ENCODE measurements around the gene SPNS2. TPM values are rescaled to one million over a fixed set of nuclear protein-coding genes. Genes with fewer than 3 reads are reported as not detected.
A peak's percentile ranks its signal among the peaks of the same experiment; 100 is the strongest.

SPNS2 gene
- total RNA-seq, 1 experiment from 2014 or later = 0.33 TPM

DNA sequence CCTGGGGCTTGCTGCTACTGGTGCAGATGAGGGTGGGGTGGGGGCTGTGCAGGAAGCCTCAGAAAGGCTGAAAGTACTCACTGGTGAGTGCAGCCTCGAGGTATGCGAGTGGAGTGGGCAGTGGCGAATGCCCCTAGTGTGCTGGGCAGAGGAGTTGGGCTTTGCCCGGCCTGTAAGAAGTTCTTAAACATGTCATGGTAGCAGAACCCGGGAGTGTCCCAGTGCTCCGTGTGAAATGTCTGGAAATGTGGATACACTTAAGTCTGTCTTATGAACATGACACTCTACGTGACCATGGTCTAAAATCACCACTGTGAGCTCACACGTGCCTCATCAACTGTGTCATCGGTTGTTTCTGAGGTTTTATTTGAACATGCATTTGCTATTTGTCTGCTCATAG lies 87.4 kb downstream of the SPNS2 start:
- Histone ChIP-seq H2AFZ (ENCODE audit: low read length) (no peak overlapping the region), H2BK120ac (ENCODE audit: low read depth, low read length, poor library complexity, severe bottlenecking) (no peak overlapping the region), H3T11ph (ENCODE audit: low read length) (no peak overlapping the region), H4K5ac (ENCODE audit: insufficient read length, low read depth, low read length) (no peak overlapping the region), H2BK15ac (ENCODE audit: low read depth, low read length) (no peak overlapping the region), H3K4ac (ENCODE audit: low read depth, low read length) (no peak overlapping the region), H3K56ac (ENCODE audit: insufficient read length, low read depth, low read length) (no peak overlapping the region), H2BK5ac (ENCODE audit: insufficient read length, low read length) (no peak overlapping the region), H2AK5ac (ENCODE audit: insufficient read length, low read length) (no peak overlapping the region), H3K79me2 (ENCODE audit: insufficient read depth, low read length) (no peaks in the 10 kb centered on the region), H3K27ac (ENCODE audit: insufficient read length, low read depth, low read length) (no peak overlapping the region), H3K79me1 (ENCODE audit: insufficient read depth, low read depth, low read length, poor library complexity, severe bottlenecking) (no peaks in the 10 kb centered on the region), H3K9ac (ENCODE audit: extremely low read depth, insufficient read length, low read length) (no peak overlapping the region), H2BK20ac (ENCODE audit: low read depth, low read length, poor library complexity, severe bottlenecking) (no peak overlapping the region), H3K4me2 (ENCODE audit: insufficient read depth, insufficient read length, low read length) (no peak overlapping the region), H3K23me2 (ENCODE audit: insufficient read length, low read depth, low read length, poor library complexity, severe bottlenecking) (peaks cover 8% of the 10 kb centered on the region), H3K18ac (ENCODE audit: insufficient read length, low read depth, low read length) (no peak overlapping the region), H4K20me1 (ENCODE audit: control insufficient read depth, insufficient read depth, insufficient read length) (peaks cover 2% of the 10 kb centered on the region), H3K14ac (ENCODE audit: insufficient read depth, low read length) (no peak overlapping the region), H2BK12ac (ENCODE audit: insufficient read length, low read depth, low read length) (no peak overlapping the region), H3K9me3 (ENCODE audit: control insufficient read depth, low read depth, low read length) (no peaks in the 10 kb centered on the region), H4K91ac (ENCODE audit: insufficient read length, low read depth, low read length) (no peak overlapping the region), H3K4me1 (ENCODE audit: insufficient read depth, low read length) (no peaks in the 10 kb centered on the region; the same call in 1 of the 2 replicates), H4K8ac (replicated peaks; ENCODE audit: insufficient read length, low read depth, low read length) (no peak overlapping the region), H3K27me3 (ENCODE audit: insufficient read depth, low read length) (peaks cover 23% of the 10 kb centered on the region; the same call in 1 of the 2 replicates), H3K23ac (ENCODE audit: insufficient read length, low read depth, low read length) (no peak overlapping the region)
- H3K27ac Mint-ChIP-seq = no peak overlapping the region
- no peak for DNase-seq
- no peaks in the 10 kb centered on the region for H3K9me3 Mint-ChIP-seq
- H3K4me3 Mint-ChIP-seq = peak overlapping the region in 1 of 2 experiments; percentile 52; a peak in 1 of 5 replicates
- H3K36me3 Mint-ChIP-seq (ENCODE audit: insufficient read depth in 1 of 3, low read depth in 3 of 3) = no peaks in the 10 kb centered on the region; a peak in 1 of 7 replicates
- TF ChIP-seq, protein P1, sequence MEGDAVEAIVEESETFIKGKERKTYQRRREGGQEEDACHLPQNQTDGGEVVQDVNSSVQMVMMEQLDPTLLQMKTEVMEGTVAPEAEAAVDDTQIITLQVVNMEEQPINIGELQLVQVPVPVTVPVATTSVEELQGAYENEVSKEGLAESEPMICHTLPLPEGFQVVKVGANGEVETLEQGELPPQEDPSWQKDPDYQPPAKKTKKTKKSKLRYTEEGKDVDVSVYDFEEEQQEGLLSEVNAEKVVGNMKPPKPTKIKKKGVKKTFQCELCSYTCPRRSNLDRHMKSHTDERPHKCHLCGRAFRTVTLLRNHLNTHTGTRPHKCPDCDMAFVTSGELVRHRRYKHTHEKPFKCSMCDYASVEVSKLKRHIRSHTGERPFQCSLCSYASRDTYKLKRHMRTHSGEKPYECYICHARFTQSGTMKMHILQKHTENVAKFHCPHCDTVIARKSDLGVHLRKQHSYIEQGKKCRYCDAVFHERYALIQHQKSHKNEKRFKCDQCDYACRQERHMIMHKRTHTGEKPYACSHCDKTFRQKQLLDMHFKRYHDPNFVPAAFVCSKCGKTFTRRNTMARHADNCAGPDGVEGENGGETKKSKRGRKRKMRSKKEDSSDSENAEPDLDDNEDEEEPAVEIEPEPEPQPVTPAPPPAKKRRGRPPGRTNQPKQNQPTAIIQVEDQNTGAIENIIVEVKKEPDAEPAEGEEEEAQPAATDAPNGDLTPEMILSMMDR (conservative IDR thresholded peaks at IDR 0.05) = no peak
- no CpG with 5 or more reads among the region's 9 CpGs for WGBS (ENCODE audit: extremely low coverage, insufficient read length, low lambda C conversion rate)
- peaks cover 21 to 41% of the 10 kb centered on the region in 2 experiments for H3K4me1 Mint-ChIP-seq
- H3K27me3 Mint-ChIP-seq (ENCODE audit: low read depth) = peaks cover 75% of the 10 kb centered on the region
